C4-2B (cell line): ENCODE data around the gene RPS6KB2.

Source experiments
- CTCF ChIP-seq: fragments of 450-650 bp; conservative IDR thresholded peaks from 2 replicates; pipeline ENCODE4 v1.5.1; 2017; ENCODE audit warnings: mild to moderate bottlenecking
- ZFX ChIP-seq: fragments of 450-650 bp; IDR thresholded peaks from 2 replicates; pipeline ENCODE4 v1.6.1; 2017

DNA sequence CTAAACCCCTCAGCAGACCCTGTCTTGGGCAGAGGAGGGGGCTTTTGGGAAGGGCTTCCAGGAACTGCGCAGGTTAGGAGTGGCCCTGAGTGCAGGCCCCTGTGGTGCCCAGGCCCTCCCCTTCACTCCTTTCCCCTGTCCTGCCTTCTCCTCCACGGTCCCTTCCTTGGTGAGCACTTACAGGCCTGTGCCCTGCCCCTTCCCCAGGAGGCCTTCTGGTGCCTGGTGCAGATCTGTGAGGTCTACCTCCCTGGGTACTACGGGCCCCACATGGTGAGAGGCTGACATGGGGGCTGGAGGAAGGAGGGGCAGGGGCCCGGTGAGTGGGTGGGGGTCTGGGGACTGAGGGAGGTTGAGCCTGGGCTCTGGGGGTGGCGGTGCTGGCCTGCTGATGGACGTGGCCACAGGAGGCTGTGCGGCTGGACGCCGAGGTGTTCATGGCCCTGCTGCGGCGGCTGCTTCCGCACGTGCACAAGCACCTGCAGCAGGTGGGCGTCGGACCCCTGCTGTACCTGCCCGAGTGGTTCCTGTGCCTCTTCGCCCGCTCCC lies 21.8 kb upstream of the RPS6KB2 start:
- no peak for TF ChIP-seq CTCF
- no peak for TF ChIP-seq ZFX
